Measurements from ENCODE around the gene HCRTR1.

DNA sequence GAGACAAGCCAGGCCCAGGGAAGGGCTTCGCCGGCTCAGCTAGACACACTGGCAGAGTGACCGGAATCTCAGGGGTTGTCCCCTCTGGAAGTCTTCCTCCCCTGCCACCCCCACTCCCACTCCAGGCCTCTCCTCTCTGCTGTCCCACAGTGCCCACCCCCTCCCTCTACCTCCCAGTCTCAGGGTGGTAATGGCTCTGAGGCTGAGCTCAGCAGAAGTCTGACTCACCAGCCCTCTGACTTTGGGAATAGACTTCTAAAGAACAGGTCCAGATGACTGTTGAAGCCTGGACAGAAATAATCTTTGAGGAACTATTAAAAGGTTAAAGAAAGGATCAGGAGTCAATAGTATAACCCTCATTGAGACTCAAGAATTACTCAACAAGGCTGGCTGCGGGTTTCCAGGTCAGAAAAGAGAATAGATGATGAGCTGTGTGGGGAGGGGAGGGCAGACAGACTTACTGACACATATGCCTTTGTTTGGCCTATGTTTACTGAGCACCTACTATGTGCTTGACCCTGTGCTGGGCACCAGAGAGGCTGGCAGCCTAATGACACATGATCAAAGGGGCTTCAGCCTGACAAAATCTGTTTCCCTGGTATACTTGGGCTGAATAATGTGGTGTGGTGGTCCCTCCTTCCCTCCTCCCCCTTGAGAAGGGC lies 8.2 kb downstream of the HCRTR1 start:
- TF ChIP-seq, protein P1, sequence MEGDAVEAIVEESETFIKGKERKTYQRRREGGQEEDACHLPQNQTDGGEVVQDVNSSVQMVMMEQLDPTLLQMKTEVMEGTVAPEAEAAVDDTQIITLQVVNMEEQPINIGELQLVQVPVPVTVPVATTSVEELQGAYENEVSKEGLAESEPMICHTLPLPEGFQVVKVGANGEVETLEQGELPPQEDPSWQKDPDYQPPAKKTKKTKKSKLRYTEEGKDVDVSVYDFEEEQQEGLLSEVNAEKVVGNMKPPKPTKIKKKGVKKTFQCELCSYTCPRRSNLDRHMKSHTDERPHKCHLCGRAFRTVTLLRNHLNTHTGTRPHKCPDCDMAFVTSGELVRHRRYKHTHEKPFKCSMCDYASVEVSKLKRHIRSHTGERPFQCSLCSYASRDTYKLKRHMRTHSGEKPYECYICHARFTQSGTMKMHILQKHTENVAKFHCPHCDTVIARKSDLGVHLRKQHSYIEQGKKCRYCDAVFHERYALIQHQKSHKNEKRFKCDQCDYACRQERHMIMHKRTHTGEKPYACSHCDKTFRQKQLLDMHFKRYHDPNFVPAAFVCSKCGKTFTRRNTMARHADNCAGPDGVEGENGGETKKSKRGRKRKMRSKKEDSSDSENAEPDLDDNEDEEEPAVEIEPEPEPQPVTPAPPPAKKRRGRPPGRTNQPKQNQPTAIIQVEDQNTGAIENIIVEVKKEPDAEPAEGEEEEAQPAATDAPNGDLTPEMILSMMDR (IDR thresholded peaks at IDR 0.05), result no peak
- TF ChIP-seq POLR2A (IDR thresholded peaks at IDR 0.05), result no peak
- TF ChIP-seq POLR2AphosphoS5 (IDR thresholded peaks at IDR 0.05), result no peak
